H1 (cell line): ENCODE measurements around the gene TRIM56. TPM values are rescaled to one million over a fixed set of nuclear protein-coding genes. Genes with fewer than 3 reads are reported as not detected.

ENCODE experiments used
- GTF2F1 ChIP-seq: IDR thresholded peaks from 2 replicates; pipeline ENCODE4 v1.6.1; 2012; ENCODE audit warnings: low read depth, low read length, improper control_type of control experiment, borderline replicate concordance
- JUN ChIP-seq: IDR thresholded peaks from 2 replicates; pipeline ENCODE4 v1.6.1; 2011; ENCODE audit warnings: low read depth, mild to moderate bottlenecking, improper control_type of control experiment, low read length
- KDM5A ChIP-seq: fragments of 200-600 bp; IDR thresholded peaks from 2 replicates; pipeline ENCODE4 v1.7.1; 2012; ENCODE audit warnings: mild to moderate bottlenecking, low read length, inconsistent platforms, mixed read lengths
- POU5F1 ChIP-seq: IDR thresholded peaks from 2 replicates; pipeline ENCODE4 v1.6.1; 2011; ENCODE audit warnings: low read depth, mild to moderate bottlenecking, low read length, moderate library complexity
- polyA plus RNA-seq, 7 experiments: library from polyadenylated mRNA; depleted of rRNA in 3 of 7; stranded (reverse) in 5 of 7; unstranded in 2 of 7; fragments of >200 nt in 5 of 7; fragments of 200-250 nt in 2 of 7; gene quantifications; 1 replicate in 5 of 7; 2 replicates in 1 of 7; 4 replicates in 1 of 7; pipeline versions ENCODE4 v1.2.1 to v1.2.3, GENCODE V29; 2011 to 2013; ENCODE audit warnings: missing spikeins in 2 of 7, mixed read lengths in 2 of 7
- total RNA-seq: library from RNA; stranded (reverse); fragmentation: NEBNext Ultra II Directional; extraction: Animal tissue kit (Norgen Biotek cat#: 25700); gene quantifications from 2 replicates; pipeline ENCODE4 v1.2.1, GENCODE V29; 2021
- TF ChIP-seq, protein P1 (sequence below), 3 experiments: IDR thresholded peaks; 1 replicate in 2 of 3; 2 replicates in 1 of 3; pipeline versions ENCODE4 v1.5.1 to v1.6.1; 2011; ENCODE audit warnings: low read length in 3 of 3, mild to moderate bottlenecking in 3 of 3, inconsistent platforms in 2 of 3, low read depth in 1 of 3, moderate library complexity in 1 of 3; ENCODE audit not compliant: insufficient read depth in 1 of 3; ENCODE audit errors: control extremely low read depth in 1 of 3
- TF ChIP-seq, protein P2 (sequence below): fragments of 300-600 bp; sonication (generic); IDR thresholded peaks from 2 replicates; pipeline ENCODE4 v1.7.1; 2012; ENCODE audit warnings: low read length, moderate library complexity, mild to moderate bottlenecking, inconsistent platforms; ENCODE audit not compliant: insufficient replicate concordance
- TF ChIP-seq, protein P3 (sequence below): IDR thresholded peaks from 2 replicates; pipeline ENCODE4 v1.6.1; 2011; ENCODE audit warnings: low read depth, mild to moderate bottlenecking, low read length; ENCODE audit not compliant: insufficient read depth

TRIM56 gene
- total and polyA plus RNA-seq, 2 of the 8 experiments (the other 6 are each of a cell fraction or from before 2014, with no cell fraction given): 2.0 to 17.5 TPM

DNA sequence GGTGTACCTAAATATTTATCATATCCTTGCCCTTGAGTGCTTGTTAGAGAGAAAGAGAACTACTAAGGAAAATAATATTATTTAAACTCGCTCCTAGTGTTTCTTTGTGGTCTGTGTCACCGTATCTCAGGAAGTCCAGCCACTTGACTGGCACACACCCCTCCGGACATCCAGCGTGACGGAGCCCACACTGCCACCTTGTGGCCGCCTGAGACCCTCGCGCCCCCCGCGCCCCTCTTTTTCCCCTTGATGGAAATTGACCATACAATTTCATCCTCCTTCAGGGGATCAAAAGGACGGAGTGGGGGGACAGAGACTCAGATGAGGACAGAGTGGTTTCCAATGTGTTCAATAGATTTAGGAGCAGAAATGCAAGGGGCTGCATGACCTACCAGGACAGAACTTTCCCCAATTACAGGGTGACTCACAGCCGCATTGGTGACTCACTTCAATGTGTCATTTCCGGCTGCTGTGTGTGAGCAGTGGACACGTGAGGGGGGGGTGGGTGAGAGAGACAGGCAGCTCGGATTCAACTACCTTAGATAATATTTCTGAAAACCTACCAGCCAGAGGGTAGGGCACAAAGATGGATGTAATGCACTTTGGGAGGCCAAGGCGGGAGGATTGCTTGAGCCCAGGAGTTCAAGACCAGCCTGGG, 53.1 kb downstream of the TRIM56 start (continued):
- TF ChIP-seq, protein P1, sequence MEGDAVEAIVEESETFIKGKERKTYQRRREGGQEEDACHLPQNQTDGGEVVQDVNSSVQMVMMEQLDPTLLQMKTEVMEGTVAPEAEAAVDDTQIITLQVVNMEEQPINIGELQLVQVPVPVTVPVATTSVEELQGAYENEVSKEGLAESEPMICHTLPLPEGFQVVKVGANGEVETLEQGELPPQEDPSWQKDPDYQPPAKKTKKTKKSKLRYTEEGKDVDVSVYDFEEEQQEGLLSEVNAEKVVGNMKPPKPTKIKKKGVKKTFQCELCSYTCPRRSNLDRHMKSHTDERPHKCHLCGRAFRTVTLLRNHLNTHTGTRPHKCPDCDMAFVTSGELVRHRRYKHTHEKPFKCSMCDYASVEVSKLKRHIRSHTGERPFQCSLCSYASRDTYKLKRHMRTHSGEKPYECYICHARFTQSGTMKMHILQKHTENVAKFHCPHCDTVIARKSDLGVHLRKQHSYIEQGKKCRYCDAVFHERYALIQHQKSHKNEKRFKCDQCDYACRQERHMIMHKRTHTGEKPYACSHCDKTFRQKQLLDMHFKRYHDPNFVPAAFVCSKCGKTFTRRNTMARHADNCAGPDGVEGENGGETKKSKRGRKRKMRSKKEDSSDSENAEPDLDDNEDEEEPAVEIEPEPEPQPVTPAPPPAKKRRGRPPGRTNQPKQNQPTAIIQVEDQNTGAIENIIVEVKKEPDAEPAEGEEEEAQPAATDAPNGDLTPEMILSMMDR (IDR thresholded peaks at IDR 0.05; ENCODE audit: control extremely low read depth in 1 of 3, insufficient read depth in 1 of 3, low read depth in 1 of 3, low read length in 3 of 3): peak; percentile 57 to 76 (median 64)
- peak; percentile 61; the same call in 1 of the 2 replicates for TF ChIP-seq JUN
- no peak for TF ChIP-seq KDM5A
- TF ChIP-seq, protein P2, sequence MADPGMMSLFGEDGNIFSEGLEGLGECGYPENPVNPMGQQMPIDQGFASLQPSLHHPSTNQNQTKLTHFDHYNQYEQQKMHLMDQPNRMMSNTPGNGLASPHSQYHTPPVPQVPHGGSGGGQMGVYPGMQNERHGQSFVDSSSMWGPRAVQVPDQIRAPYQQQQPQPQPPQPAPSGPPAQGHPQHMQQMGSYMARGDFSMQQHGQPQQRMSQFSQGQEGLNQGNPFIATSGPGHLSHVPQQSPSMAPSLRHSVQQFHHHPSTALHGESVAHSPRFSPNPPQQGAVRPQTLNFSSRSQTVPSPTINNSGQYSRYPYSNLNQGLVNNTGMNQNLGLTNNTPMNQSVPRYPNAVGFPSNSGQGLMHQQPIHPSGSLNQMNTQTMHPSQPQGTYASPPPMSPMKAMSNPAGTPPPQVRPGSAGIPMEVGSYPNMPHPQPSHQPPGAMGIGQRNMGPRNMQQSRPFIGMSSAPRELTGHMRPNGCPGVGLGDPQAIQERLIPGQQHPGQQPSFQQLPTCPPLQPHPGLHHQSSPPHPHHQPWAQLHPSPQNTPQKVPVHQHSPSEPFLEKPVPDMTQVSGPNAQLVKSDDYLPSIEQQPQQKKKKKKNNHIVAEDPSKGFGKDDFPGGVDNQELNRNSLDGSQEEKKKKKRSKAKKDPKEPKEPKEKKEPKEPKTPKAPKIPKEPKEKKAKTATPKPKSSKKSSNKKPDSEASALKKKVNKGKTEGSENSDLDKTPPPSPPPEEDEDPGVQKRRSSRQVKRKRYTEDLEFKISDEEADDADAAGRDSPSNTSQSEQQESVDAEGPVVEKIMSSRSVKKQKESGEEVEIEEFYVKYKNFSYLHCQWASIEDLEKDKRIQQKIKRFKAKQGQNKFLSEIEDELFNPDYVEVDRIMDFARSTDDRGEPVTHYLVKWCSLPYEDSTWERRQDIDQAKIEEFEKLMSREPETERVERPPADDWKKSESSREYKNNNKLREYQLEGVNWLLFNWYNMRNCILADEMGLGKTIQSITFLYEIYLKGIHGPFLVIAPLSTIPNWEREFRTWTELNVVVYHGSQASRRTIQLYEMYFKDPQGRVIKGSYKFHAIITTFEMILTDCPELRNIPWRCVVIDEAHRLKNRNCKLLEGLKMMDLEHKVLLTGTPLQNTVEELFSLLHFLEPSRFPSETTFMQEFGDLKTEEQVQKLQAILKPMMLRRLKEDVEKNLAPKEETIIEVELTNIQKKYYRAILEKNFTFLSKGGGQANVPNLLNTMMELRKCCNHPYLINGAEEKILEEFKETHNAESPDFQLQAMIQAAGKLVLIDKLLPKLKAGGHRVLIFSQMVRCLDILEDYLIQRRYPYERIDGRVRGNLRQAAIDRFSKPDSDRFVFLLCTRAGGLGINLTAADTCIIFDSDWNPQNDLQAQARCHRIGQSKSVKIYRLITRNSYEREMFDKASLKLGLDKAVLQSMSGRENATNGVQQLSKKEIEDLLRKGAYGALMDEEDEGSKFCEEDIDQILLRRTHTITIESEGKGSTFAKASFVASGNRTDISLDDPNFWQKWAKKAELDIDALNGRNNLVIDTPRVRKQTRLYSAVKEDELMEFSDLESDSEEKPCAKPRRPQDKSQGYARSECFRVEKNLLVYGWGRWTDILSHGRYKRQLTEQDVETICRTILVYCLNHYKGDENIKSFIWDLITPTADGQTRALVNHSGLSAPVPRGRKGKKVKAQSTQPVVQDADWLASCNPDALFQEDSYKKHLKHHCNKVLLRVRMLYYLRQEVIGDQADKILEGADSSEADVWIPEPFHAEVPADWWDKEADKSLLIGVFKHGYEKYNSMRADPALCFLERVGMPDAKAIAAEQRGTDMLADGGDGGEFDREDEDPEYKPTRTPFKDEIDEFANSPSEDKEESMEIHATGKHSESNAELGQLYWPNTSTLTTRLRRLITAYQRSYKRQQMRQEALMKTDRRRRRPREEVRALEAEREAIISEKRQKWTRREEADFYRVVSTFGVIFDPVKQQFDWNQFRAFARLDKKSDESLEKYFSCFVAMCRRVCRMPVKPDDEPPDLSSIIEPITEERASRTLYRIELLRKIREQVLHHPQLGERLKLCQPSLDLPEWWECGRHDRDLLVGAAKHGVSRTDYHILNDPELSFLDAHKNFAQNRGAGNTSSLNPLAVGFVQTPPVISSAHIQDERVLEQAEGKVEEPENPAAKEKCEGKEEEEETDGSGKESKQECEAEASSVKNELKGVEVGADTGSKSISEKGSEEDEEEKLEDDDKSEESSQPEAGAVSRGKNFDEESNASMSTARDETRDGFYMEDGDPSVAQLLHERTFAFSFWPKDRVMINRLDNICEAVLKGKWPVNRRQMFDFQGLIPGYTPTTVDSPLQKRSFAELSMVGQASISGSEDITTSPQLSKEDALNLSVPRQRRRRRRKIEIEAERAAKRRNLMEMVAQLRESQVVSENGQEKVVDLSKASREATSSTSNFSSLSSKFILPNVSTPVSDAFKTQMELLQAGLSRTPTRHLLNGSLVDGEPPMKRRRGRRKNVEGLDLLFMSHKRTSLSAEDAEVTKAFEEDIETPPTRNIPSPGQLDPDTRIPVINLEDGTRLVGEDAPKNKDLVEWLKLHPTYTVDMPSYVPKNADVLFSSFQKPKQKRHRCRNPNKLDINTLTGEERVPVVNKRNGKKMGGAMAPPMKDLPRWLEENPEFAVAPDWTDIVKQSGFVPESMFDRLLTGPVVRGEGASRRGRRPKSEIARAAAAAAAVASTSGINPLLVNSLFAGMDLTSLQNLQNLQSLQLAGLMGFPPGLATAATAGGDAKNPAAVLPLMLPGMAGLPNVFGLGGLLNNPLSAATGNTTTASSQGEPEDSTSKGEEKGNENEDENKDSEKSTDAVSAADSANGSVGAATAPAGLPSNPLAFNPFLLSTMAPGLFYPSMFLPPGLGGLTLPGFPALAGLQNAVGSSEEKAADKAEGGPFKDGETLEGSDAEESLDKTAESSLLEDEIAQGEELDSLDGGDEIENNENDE: no peak
- no peak for TF ChIP-seq POU5F1
- TF ChIP-seq, protein P3, sequence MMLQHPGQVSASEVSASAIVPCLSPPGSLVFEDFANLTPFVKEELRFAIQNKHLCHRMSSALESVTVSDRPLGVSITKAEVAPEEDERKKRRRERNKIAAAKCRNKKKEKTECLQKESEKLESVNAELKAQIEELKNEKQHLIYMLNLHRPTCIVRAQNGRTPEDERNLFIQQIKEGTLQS: no peak
- no peak for TF ChIP-seq GTF2F1
